Inflammatory macrophage treated with lipopolysaccharide for 4 hours (primary cell): ENCODE data around the gene ESRRB.

Experiments
- DNase-seq: peaks from one replicate; pipeline ENCODE4 v3.0.0-alpha.2; 2020

Gene ESRRB

GRCh38 chr14:76375947-76376404 lies at the start of gene ESRRB:
TSS of gene ESRRB (plus strand) at chr14:76376137. CDS start at chr14:76376402, 265 bp downstream.
- no peak for DNase-seq

GRCh38 chr14:76326918-76327689 lies 48.8 kb upstream of the ESRRB start:
- no peak for DNase-seq

GRCh38 chr14:76328457-76329137 lies 47.3 kb upstream of the ESRRB start:
- no peak for DNase-seq

GRCh38 chr14:76329154-76329928 lies 46.6 kb upstream of the ESRRB start:
- no peak for DNase-seq

GRCh38 chr14:76329951-76330350 lies 46.0 kb upstream of the ESRRB start:
- DNase-seq = no peak

GRCh38 chr14:76330411-76331327 lies 45.3 kb upstream of the ESRRB start:
- no peak for DNase-seq

GRCh38 chr14:76331328-76332011 lies 44.5 kb upstream of the ESRRB start:
- DNase-seq = no peak

GRCh38 chr14:76333664-76334063 lies 42.3 kb upstream of the ESRRB start:
- no peak for DNase-seq

- DNase-seq = no peak
Observed at GRCh38 chr14:76334316-76334715, 41.6 kb upstream of the ESRRB start.

- DNase-seq = no peak
Observed at GRCh38 chr14:76336876-76337275, 39.1 kb upstream of the ESRRB start.

GRCh38 chr14:76337635-76338545 lies 38.0 kb upstream of the ESRRB start:
- DNase-seq = no peak

GRCh38 chr14:76339728-76340615 lies 36.0 kb upstream of the ESRRB start:
- no peak for DNase-seq

GRCh38 chr14:76343386-76343785 lies 32.6 kb upstream of the ESRRB start:
- no peak for DNase-seq

- no peak for DNase-seq
Observed at GRCh38 chr14:76346391-76347160, 29.4 kb upstream of the ESRRB start.

- DNase-seq = no peak
Observed at GRCh38 chr14:76348898-76349297, 27.0 kb upstream of the ESRRB start.

GRCh38 chr14:76349993-76350392 lies 25.9 kb upstream of the ESRRB start:
- DNase-seq = no peak

- no peak for DNase-seq
Observed at GRCh38 chr14:76350671-76351070, 25.3 kb upstream of the ESRRB start.

GRCh38 chr14:76351941-76352340 lies 24.0 kb upstream of the ESRRB start:
- DNase-seq = no peak
